Measurements from ENCODE around the gene CFAP251. TPM values are rescaled to one million over a fixed set of nuclear protein-coding genes. Genes with fewer than 3 reads are reported as not detected.

Gene CFAP251
- total and polyA plus RNA-seq, 10 of the 15 experiments (the other 5 are each of a cell fraction or from before 2014, with no cell fraction given): 0.10 to 0.97 (median 0.64) TPM

DNA sequence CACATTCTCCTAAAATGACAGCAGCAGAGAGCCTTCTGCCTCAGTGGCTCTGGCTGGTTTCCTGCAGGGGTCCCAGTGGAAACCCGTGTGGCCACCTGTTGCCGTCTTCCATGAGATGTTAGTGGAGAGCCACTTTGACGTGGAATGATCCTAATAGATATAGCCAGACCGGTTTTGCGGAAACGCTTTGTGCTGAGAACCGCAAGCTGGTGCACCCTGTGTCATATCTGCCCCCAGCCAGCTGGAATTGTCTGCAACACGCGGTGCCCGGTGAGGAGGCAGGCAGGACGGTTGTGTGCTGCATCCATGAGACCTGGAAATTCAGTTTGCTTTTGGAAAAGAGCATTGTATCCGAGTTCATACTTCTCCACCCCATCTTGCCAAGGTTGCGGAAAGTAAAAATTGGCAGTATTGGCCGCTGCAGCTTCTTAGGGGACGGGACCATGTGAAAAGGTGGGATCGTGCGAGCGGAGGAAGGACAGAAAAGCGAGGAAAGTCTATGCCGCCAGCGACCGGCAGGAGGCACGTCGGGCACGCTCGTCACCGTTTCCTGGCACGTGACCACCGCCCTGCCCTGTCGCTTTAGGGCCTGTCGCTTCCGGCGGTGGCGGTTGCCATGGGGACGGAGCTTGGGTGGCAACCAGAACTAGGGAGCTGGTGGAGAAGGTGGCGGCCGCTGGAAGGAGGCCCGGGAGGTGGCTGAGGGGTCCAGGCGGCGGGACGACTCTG, at the start of gene CFAP251 (continued):
- TF ChIP-seq, protein P1, sequence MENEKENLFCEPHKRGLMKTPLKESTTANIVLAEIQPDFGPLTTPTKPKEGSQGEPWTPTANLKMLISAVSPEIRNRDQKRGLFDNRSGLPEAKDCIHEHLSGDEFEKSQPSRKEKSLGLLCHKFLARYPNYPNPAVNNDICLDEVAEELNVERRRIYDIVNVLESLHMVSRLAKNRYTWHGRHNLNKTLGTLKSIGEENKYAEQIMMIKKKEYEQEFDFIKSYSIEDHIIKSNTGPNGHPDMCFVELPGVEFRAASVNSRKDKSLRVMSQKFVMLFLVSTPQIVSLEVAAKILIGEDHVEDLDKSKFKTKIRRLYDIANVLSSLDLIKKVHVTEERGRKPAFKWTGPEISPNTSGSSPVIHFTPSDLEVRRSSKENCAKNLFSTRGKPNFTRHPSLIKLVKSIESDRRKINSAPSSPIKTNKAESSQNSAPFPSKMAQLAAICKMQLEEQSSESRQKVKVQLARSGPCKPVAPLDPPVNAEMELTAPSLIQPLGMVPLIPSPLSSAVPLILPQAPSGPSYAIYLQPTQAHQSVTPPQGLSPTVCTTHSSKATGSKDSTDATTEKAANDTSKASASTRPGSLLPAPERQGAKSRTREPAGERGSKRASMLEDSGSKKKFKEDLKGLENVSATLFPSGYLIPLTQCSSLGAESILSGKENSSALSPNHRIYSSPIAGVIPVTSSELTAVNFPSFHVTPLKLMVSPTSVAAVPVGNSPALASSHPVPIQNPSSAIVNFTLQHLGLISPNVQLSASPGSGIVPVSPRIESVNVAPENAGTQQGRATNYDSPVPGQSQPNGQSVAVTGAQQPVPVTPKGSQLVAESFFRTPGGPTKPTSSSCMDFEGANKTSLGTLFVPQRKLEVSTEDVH (IDR thresholded peaks at IDR 0.05; ENCODE audit: low read depth, partially characterized antibody): no peak
- TF ChIP-seq CHD2 (IDR thresholded peaks at IDR 0.05; ENCODE audit: borderline replicate concordance, low read depth, low read length) (peak; percentile 70), MAX (IDR thresholded peaks at IDR 0.05; ENCODE audit: low read depth, low read length) (peak; percentile 91), E2F4 (IDR thresholded peaks at IDR 0.05; ENCODE audit: low read depth, low read length) (no peak), ZNF274 (IDR thresholded peaks at IDR 0.05; ENCODE audit: insufficient read depth, insufficient read length) (no peak), CBFB (IDR thresholded peaks at IDR 0.05; ENCODE audit: low read depth) (no peak), CEBPB (IDR thresholded peaks at IDR 0.05; ENCODE audit: borderline replicate concordance in 1 of 2, low read depth in 2 of 2, low read length in 2 of 2) (no peak; a peak in 1 of 4 replicates), TBL1XR1 (IDR thresholded peaks at IDR 0.05; ENCODE audit: low read depth, low read length) (0 out of 2 replicates have a peak, but pooled peaks have one; percentile 18), IKZF1 (conservative IDR thresholded peaks at IDR 0.05) (peak; percentile 66), PRDM15 (CRISPR knock-in tag; IDR thresholded peaks at IDR 0.05) (no peak), ZNF384 (IDR thresholded peaks at IDR 0.05; ENCODE audit: borderline replicate concordance, low read depth, low read length) (no peak), ZBTB33 (IDR thresholded peaks at IDR 0.05) (0 out of 2 replicates have a peak, but pooled peaks have one; percentile 21), FOXK2 (IDR thresholded peaks at IDR 0.05) (no peak), CREM (IDR thresholded peaks at IDR 0.05; ENCODE audit: low read depth) (peak; percentile 88), RFX5 (IDR thresholded peaks at IDR 0.05; ENCODE audit: low read depth, low read length) (peak; percentile 97)
- TF ChIP-seq, protein P2, sequence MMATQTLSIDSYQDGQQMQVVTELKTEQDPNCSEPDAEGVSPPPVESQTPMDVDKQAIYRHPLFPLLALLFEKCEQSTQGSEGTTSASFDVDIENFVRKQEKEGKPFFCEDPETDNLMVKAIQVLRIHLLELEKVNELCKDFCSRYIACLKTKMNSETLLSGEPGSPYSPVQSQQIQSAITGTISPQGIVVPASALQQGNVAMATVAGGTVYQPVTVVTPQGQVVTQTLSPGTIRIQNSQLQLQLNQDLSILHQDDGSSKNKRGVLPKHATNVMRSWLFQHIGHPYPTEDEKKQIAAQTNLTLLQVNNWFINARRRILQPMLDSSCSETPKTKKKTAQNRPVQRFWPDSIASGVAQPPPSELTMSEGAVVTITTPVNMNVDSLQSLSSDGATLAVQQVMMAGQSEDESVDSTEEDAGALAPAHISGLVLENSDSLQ (IDR thresholded peaks at IDR 0.05): peak; percentile 88
- TF ChIP-seq, protein P3, sequence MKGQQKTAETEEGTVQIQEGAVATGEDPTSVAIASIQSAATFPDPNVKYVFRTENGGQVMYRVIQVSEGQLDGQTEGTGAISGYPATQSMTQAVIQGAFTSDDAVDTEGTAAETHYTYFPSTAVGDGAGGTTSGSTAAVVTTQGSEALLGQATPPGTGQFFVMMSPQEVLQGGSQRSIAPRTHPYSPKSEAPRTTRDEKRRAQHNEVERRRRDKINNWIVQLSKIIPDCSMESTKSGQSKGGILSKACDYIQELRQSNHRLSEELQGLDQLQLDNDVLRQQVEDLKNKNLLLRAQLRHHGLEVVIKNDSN (IDR thresholded peaks at IDR 0.05; ENCODE audit: borderline replicate concordance, extremely low read length, insufficient read depth, low read depth, low read length): peak; percentile 98

Measured in GM12878 (cell line).